GM15510 (cell line): ENCODE data around the gene SETBP1.

Experiments used
- POLR2A ChIP-seq: IDR thresholded peaks from 3 replicates; pipeline ENCODE4 v1.6.1; 2011; ENCODE audit warnings: borderline replicate concordance; ENCODE audit not compliant: insufficient read length; ENCODE audit errors: extremely low read depth

The SETBP1 gene

GRCh38 chr18:44916429-44917207, 235.9 kb downstream of the SETBP1 start:
- TF ChIP-seq POLR2A, result no peak

DNA sequence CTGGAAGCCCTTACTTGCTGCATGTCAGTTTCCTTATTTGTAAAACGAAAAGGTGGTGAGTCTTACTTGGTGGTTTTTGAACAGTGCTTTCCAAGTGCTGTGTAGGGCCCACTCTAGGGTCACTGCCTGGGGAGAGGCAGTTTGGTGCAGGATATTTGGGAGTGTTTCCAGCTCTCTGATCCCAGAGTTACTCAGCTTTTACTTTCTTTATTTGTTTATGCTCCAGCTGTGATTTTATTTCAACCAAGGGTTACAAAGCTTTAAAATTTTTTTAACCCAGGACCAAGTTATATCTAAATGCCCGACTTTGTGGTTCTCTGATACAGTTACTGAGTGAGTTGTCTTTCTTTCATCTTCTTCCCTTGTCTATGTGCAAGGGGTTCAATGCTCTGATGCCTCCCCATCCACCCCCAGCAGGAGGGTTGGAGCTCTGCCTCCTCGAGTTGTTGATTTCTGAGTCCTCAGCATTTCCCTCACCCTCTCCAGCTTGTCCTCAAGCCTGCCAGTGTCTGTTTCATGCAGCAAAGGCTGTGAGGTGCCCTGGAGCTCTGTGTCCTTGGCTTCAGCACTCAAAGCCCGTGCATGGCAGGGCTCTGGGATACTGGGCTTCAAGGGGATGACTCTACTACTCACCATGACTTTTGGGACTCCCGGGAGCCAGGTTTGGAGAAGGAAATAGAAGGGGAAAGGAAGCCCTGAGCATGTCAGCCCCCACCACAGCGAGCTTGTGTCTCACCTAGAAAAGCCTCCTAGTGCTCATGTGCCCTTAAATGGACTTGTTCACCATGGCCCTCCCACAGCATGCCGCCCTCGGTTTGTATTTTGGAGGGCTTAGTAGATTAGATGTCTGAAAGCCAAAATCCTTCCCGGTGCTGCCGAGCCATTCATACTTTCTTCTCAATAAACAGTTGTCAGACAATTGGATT, 236.8 kb downstream of the SETBP1 start:
- TF ChIP-seq POLR2A, result no peak

DNA sequence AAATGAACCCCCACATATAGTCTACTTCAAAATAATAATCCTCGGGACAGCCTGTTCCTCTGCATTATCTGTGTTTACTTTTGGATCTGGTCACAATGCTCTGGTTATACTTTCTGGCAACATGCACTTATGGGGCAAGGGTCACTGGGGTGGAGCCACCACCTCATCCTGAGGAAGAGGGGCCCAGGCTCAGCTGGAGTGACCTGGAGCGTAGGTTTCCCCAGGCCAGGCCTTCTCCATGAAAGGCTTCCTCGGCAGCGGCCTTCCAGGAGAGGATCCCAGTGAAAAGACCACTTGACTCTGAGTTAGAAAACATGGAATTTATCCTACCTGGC, 237.4 kb downstream of the SETBP1 start:
- TF ChIP-seq POLR2A, result no peak

DNA sequence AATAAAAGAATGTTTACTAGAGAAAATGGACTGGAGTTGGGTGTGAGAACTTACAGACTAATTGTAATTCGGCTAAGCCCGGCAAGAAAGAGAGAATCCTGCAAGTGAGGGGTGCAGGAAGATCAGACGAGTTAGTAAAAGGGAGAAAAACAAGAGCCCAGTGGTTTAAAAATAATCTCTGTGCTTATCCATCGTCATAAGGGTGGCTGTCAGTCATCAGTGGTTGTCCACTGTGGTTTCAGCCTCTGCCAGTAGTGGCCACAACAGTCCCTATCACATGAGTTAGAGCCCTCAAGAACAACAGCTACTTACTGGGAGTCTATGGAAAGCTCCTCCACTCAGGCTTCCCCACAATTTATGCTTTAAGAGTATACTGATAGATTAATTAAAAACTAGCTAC, 239.8 kb downstream of the SETBP1 start:
- TF ChIP-seq POLR2A, result no peak

DNA sequence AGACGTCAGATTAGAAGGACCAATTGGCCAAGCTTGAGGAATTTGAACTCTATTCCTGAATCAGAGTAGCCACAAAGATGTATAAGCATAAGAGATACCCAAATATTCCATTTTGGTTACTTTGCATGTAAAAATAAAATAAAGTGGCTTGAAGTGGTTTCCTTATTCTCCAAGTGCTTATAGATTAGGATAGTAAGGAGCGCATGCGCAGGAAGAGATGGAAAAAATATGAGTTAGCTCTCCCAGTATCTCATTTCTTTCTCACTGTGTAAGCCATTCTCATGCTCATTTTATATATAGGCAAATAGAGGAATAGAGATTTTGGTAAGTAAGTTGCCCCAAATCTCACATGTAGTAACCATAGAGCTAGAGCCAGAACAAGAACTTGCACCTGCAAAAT, 241.3 kb downstream of the SETBP1 start:
- no peak for TF ChIP-seq POLR2A

DNA sequence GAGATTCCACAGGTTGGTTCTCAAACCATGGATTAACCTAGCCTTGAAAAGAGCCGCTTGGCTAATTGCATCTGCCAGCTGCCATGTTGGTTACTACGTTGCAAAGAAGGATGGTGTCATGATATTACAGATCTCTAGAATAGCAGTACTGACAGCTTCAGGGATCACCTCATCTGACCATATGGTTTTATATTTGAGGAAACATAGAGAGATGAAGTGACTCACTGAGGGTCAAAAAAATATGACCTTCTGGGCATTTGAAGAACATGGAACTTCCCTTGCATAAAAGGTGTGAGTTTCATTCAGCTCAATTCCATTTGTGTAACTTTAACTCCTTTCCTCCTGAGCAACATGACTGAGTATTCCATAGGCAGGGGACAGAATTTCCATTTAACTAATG, 242.3 kb downstream of the SETBP1 start:
- TF ChIP-seq POLR2A, result no peak

GRCh38 chr18:44924785-44925499, 244.3 kb downstream of the SETBP1 start:
- TF ChIP-seq POLR2A, result no peak

DNA sequence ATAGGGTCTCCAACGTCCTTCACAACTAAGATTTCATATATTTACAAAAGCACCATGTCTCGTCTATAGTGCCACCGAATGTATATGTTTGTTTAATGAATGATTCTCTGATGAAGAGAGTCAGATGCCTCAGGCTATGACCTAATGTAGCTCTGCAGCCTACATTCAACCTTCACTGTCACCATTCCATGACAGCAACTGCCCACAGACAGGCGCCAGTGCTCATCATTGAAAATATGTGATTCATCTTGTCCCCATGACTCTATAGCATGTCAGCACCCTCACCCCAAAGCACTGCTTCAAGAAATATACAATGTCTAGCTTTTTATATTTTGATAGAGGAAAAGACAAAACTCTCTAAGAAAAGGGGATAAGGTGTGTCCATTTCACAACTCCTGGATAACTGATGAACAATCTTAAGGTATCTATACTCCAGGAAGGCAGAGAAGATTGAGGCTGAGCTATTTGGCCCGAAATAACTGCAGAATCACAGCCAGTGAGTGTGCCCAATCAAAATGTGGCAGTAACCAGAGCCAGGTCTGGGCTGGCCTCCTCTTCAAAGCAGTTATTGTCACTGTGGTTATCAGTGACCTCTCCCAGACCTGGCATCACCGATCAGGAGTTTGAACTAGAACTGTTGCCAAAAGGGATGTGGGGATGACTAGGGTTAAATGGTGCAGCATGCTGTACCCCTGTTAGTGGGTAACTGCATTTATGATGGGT, 246.6 kb downstream of the SETBP1 start:
- no peak for TF ChIP-seq POLR2A

- TF ChIP-seq POLR2A, result no peak
These were observed 254.2 kb downstream of the SETBP1 start for GRCh38 chr18:44934901-44935300.

GRCh38 chr18:44935455-44935854, 254.8 kb downstream of the SETBP1 start:
- TF ChIP-seq POLR2A, result no peak

- no peak for TF ChIP-seq POLR2A
These were observed 255.8 kb downstream of the SETBP1 start for GRCh38 chr18:44936485-44936884.

- no peak for TF ChIP-seq POLR2A
These were observed 257.5 kb downstream of the SETBP1 start for GRCh38 chr18:44937960-44938719.

DNA sequence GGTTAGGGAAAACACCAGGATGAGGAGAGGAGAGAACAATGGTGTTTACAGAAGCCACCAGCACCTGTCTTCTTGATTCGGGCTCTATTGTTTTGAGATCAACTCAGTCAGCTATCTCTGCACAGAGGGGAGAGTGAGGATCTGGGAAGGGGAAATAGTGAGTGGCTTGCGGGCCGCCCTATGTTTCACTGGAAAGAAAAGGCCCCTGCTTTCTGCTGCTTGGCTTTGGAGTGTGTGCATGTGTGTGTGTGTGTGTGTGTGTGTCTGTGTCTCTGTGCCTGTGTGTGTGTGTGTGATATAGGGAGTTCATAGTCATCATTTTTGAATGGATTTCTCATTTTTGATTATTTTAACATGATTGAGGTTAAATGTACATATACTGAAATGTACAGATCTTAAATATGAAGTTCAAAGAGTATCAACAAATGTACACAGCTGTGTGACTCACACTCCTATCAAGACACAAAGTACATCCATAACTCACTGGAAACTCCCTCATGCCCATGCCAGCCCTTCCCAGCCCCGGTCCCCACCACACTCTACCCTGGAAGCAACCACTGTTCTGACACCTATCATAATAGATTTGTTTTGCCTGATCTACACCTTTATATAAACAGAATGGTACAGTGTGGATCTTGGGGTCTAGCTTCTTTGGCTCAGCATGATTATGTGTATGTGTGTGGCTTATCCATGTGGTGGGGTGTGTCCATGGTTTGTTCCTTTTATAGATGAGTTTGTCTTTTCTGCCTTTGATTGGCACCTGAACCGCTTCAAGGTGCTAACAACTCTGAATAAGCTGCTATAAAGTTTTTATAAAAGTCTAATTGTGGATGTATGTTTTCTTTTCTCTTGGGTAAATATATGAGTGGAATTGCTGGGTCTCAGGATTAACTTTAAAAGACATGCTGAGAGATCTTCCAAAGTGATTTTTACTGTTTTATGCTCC, 258.3 kb downstream of the SETBP1 start:
- TF ChIP-seq POLR2A, result no peak
